ENCODE data around the gene RHCE. TPM values are rescaled to one million over a fixed set of nuclear protein-coding genes. Genes with fewer than 3 reads are reported as not detected.
"Not testable (repeated sequence)": the region's sequence is repeated elsewhere in the genome, so short reads cannot be mapped to it uniquely, and the experiment has no call there.

Gene RHCE
- polyA plus RNA-seq, 1 experiment = 0.25 TPM

DNA sequence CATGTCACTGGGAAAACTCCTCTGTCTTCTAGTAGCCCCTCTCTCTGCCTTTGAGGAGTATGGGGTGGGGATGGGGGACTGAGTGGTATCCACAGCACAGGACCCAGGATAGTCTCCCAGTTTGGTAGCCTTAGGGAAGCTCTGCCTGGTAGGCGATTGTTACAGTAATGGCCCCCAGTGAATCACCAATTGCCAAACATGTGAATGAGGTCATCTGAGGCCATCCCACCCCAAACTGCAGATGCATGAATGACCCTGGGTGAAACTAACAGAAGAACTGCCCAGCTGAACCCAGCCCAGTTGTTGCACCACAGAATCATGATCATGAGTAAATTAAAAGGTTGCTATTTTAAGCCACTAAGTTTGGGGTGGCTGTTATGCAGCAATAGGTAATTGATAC lies 6.0 kb downstream of the RHCE start:
- POLR2A ChIA-PET; H3K27me3 ChIP-seq (ENCODE audit: control insufficient read depth, insufficient read depth, low read length); DNase-seq (ENCODE audit: low read depth, low spot score); CTCF ChIA-PET; H3K9me3 ChIP-seq (ENCODE audit: control insufficient read depth, insufficient read depth, low read length); H3K27ac ChIP-seq (ENCODE audit: low read depth, low read length); H3K4me3 ChIP-seq (ENCODE audit: low read depth, low read length): not testable (repeated sequence)

DNA sequence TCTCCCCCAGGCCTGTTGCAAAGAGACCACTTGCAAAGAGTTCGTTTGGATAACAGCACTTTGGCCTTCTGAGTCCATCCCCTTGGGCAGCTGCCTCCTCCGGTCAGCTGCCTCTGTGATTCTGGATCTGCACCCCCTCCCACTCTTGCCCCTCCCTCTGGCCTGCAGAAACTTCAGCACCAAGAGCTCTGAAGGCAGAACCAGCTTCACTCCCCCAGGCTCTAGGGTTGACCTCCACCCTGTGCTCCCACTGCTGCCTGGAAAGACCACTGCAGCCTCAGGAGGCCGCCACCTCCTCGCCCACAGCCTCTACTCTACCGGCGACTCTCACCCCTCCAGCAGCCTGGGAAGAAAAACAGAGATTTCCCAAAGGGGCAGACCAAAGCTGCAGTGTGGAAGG lies 6.5 kb downstream of the RHCE start:
- CTCF ChIA-PET; H3K9me3 ChIP-seq (ENCODE audit: control insufficient read depth, insufficient read depth, low read length); POLR2A ChIA-PET; H3K27me3 ChIP-seq (ENCODE audit: control insufficient read depth, insufficient read depth, low read length); H3K4me3 ChIP-seq (ENCODE audit: low read depth, low read length); DNase-seq (ENCODE audit: low read depth, low spot score); H3K27ac ChIP-seq (ENCODE audit: low read depth, low read length): not testable (repeated sequence)

DNA sequence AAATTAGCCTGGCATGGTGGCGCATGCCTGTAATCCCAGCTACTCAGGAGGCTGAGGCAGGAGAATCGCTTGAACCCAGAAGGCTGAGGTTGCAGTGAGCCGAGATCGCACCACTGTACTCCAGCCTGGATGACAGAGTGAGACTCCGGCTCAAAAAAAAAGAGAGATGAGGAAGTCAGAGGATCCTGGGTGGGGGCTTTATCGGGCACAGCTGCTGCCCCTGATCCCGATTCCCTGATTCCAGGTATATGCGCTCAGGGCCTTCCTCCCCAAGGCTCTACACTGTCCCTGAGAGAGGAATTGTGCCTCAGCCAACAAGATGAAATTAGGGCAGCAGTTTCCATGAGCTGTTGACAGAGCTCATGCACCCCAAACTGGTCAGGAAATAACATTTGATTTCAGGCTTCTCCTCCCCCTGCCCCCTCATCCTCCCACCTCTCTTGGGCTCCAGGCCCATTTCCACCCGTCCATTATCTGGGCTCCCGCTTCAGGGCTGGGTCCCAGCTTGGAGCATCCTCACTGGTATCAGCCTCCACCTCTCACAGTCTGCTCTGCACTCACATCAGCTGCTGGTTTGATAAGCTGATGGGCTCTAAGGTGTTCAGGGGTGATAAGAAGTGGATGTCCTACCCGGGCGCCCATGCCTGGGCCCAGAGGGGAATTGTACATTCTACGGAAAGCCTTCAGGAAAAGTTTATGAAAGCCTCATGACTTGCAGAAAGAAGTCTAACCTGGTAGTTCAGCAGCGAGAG lies 7.6 kb downstream of the RHCE start:
- H3K27ac ChIP-seq (ENCODE audit: low read depth, low read length); CTCF ChIA-PET; H3K9me3 ChIP-seq (ENCODE audit: control insufficient read depth, insufficient read depth, low read length); DNase-seq (ENCODE audit: low read depth, low spot score); POLR2A ChIA-PET; H3K27me3 ChIP-seq (ENCODE audit: control insufficient read depth, insufficient read depth, low read length); H3K4me3 ChIP-seq (ENCODE audit: low read depth, low read length): not testable (repeated sequence)

DNA sequence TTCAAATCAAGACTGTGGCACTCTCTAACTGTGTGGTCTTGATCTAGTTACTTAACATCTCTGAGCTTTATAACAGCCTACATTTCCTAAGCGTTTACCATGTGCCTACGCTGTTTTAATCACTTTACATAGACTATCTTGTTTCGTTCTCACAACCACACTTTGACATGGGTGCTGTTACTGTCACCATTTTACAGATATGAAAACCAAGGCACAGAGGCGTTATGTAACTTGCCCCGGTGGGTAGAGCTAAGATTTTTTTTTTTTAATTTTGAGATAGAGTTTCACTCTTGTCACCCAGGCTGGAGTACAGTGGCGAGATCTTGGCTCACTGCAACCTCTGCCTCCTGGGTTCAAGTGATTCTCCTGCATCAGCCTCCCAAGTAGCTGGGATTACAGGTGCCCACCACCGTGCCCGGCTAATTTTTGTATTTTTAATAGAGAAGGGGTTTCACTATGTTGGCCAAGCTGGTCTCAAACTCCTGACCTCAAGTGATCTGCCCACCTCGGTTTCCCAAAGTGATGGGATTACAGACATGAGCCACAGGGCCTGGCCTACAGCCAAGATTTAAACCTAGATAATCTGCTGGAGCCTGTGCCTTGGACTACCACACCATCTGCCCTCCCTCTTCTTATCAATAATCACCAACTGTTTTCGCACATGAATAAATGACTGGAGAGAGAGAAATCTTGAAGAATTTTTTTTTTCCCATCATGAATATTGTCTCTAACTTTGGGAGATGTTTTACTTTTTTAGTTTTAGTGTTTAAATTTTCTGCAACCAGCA lies 10.8 kb downstream of the RHCE start:
- CTCF ChIA-PET; DNase-seq (ENCODE audit: low read depth, low spot score); POLR2A ChIA-PET; H3K27ac ChIP-seq (ENCODE audit: low read depth, low read length); H3K9me3 ChIP-seq (ENCODE audit: control insufficient read depth, insufficient read depth, low read length); H3K27me3 ChIP-seq (ENCODE audit: control insufficient read depth, insufficient read depth, low read length); H3K4me3 ChIP-seq (ENCODE audit: low read depth, low read length): not testable (repeated sequence)

DNA sequence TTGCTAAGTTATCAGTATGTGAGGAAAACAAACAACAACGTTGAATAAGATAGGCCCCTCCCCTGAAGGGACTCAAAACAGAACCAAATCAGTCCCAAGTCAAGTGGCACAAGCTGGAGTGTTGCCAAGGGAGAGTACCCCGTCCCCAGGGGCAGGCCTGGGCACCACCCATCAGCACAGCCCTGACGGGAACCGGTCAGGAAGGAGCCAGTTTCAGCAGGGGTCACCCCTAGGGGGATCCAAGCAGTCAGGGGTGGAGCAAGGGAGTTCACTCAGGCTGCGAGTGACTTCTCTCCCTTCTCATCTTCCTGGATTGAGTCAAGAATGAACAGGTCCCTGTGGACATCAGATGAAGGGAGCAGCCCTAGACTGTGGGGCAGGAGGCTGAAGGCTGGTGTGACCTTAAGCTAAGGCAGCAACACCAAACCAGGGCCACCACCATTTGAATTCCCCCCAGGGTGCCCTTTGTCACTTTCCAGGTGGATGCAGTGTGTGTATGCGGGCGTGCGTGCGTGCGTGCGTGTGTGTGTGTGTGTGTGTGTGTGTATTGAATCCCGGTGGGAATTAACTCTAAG lies 14.8 kb downstream of the RHCE start:
- POLR2A ChIA-PET; H3K27ac ChIP-seq (ENCODE audit: low read depth, low read length); DNase-seq (ENCODE audit: low read depth, low spot score); CTCF ChIA-PET; H3K27me3 ChIP-seq (ENCODE audit: control insufficient read depth, insufficient read depth, low read length); H3K9me3 ChIP-seq (ENCODE audit: control insufficient read depth, insufficient read depth, low read length); H3K4me3 ChIP-seq (ENCODE audit: low read depth, low read length): not testable (repeated sequence)

DNA sequence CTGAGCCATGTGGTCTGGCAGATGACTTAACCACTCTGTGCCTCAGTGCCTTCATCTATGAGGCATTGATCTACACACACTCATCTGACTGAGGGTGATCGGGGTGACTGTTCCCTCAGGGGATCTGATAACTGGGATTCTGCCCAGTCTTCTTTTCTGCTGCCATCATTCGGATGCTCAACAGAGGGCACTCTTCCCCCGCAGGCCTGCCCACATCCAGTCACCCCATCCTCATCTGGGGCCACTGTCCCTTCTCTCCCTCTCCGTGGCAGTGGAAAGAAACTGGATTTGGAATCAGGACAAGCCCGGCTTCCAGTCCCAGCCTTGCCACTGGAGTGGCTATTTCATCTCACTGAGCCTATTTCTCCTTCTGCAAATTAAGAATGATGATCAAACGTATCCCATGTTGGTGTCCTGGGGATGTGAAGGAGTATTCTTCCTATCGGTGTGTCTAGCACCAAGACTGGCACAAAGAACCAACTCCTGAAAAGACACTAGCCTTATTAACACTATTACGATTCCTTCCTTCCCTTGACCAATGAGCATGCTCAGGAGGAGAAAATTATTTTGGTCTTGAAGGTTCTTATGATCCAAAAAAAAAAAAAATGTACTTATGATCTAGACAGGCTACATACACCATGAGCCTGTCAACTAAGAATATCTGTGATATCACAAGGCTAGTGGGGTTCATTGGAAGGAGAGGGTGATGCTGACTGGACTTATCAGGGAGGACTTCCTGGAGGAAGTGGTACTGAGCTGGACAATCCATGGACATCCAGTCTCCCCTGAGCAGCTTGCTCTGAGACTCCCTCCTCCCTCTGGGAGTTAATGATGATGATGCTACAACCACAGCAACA lies 17.4 kb downstream of the RHCE start:
- H3K4me3 ChIP-seq (ENCODE audit: low read depth, low read length); POLR2A ChIA-PET; H3K9me3 ChIP-seq (ENCODE audit: control insufficient read depth, insufficient read depth, low read length); DNase-seq (ENCODE audit: low read depth, low spot score); CTCF ChIA-PET; H3K27ac ChIP-seq (ENCODE audit: low read depth, low read length); H3K27me3 ChIP-seq (ENCODE audit: control insufficient read depth, insufficient read depth, low read length): not testable (repeated sequence)
- TF ChIP-seq, protein P1, sequence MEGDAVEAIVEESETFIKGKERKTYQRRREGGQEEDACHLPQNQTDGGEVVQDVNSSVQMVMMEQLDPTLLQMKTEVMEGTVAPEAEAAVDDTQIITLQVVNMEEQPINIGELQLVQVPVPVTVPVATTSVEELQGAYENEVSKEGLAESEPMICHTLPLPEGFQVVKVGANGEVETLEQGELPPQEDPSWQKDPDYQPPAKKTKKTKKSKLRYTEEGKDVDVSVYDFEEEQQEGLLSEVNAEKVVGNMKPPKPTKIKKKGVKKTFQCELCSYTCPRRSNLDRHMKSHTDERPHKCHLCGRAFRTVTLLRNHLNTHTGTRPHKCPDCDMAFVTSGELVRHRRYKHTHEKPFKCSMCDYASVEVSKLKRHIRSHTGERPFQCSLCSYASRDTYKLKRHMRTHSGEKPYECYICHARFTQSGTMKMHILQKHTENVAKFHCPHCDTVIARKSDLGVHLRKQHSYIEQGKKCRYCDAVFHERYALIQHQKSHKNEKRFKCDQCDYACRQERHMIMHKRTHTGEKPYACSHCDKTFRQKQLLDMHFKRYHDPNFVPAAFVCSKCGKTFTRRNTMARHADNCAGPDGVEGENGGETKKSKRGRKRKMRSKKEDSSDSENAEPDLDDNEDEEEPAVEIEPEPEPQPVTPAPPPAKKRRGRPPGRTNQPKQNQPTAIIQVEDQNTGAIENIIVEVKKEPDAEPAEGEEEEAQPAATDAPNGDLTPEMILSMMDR (IDR thresholded peaks at IDR 0.05; ENCODE audit: low read depth, low read length) = peak; percentile 42

DNA sequence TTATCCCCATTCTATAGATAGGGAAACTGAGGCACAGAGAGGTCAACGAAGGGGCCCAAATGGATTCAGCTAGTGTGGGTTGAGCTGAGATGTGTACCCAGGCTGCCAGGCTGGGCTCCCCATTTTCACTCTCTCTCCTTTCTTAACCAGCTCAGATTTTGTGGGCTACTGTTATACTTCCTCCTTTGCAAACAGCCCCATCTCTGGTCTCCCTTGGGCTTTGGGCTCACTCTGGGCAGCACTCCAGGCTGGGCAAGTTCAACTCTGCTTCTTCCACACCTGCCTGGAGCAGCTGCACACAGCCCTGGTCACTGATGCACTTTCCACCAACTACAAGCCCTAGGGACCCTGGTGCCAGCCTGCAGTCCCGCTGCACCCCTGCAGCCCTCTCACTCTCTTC lies 22.5 kb downstream of the RHCE start:
- POLR2A ChIA-PET = not testable (repeated sequence)

DNA sequence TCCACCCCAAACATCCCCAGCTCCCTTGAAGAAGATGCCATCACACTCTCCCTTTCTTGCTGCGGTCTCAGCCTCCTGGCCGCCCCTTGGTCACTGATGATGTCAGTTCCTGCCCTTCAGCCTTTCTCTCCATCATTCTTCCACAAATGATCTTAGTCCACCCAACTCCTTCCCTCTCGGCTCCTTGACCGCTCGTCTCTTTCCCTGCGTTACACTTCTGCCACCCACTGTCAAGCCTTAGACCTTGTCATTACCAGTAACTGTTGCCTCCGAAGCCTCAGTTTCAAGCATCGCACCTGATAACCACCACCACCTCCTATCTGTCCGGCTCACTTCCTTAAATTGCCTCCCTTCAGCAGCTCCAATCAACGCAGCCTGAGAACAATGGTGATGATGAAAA lies 23.1 kb downstream of the RHCE start:
- POLR2A ChIA-PET; H3K27ac ChIP-seq (ENCODE audit: low read depth, low read length); CTCF ChIA-PET; H3K27me3 ChIP-seq (ENCODE audit: control insufficient read depth, insufficient read depth, low read length); H3K4me3 ChIP-seq (ENCODE audit: low read depth, low read length); H3K9me3 ChIP-seq (ENCODE audit: control insufficient read depth, insufficient read depth, low read length); DNase-seq (ENCODE audit: low read depth, low spot score): not testable (repeated sequence)

More for the DNA sequence above, 22.5 kb downstream of the RHCE start:
- DNase-seq (ENCODE audit: low read depth, low spot score); H3K9me3 ChIP-seq (ENCODE audit: control insufficient read depth, insufficient read depth, low read length); CTCF ChIA-PET; H3K27ac ChIP-seq (ENCODE audit: low read depth, low read length); H3K27me3 ChIP-seq (ENCODE audit: control insufficient read depth, insufficient read depth, low read length); H3K4me3 ChIP-seq (ENCODE audit: low read depth, low read length): not testable (repeated sequence)
